RWPE1 (cell line): ENCODE data around the gene GDPD3.

Source experiments
- CTCF ChIA-PET: fragments of 350-600 bp; sonication (Branson Sonifier 250); formaldehyde crosslinking; extraction: SDS; loops from one replicate; lab custom pipeline; 2021; lab: Yijun Ruan, JAX
- POLR2A ChIA-PET: fragments of 400-600 bp; formaldehyde crosslinking; extraction: SDS; loops from one replicate; lab custom pipeline; 2020; ENCODE audit warnings: antibody characterized with exemption; ENCODE audit not compliant: low non-redundant PET; lab: Yijun Ruan, JAX
- DNase-seq: peaks from one replicate; pipeline ENCODE4 v3.0.0; 2012; ENCODE audit warnings: low spot score
- H3K27ac ChIP-seq: fragments of 450-650 bp; 2 replicates; pipeline ENCODE4 v1.5.1; 2017
- CTCF ChIP-seq: fragments of 450-650 bp; conservative IDR thresholded peaks from 2 replicates; pipeline ENCODE4 v1.5.1; 2017; ENCODE audit warnings: low read depth, mild to moderate bottlenecking

The GDPD3 gene

GRCh38 chr16:30075503-30076275, 37.6 kb downstream of the GDPD3 start, which contains the start of gene PPP4C:
TSS of gene PPP4C (plus strand) at chr16:30075994. CDS start at chr16:30076378, 384 bp downstream.
- ChIA-PET CTCF (interaction anchor here (0.5 to 0.8 kb wide), 4 partner anchors 11 to 105 kb away, joined by 3 to 8 read pairs (median 3); partner anchors contain the start of gene ALDOA), POLR2A (interaction anchor here (1.1 kb wide), 2 partner anchors 9 to 10 kb away, joined by 3 to 4 read pairs; partner anchors contain the start of gene ALDOA)
- peak within 1 kb of the TSS; percentile 91 for H3K27ac ChIP-seq
- peak; percentile 94 for DNase-seq
- TF ChIP-seq CTCF: no peak

- POLR2A ChIA-PET: interaction anchor here (0.6 kb wide), 1 partner anchor 262 kb away, joined by 3 read pairs; no protein-coding TSS in a partner anchor
- CTCF ChIA-PET: interaction anchor here (0.7 to 1.2 kb wide), 2 partner anchors 13 to 28 kb away, joined by 6 read pairs; no protein-coding TSS in a partner anchor
- H3K27ac ChIP-seq: peak overlapping the region; percentile 99
- TF ChIP-seq CTCF: no peak
- DNase-seq: no peak
These were observed 42.8 kb downstream of the GDPD3 start for GRCh38 chr16:30070490-30070889.

DNA sequence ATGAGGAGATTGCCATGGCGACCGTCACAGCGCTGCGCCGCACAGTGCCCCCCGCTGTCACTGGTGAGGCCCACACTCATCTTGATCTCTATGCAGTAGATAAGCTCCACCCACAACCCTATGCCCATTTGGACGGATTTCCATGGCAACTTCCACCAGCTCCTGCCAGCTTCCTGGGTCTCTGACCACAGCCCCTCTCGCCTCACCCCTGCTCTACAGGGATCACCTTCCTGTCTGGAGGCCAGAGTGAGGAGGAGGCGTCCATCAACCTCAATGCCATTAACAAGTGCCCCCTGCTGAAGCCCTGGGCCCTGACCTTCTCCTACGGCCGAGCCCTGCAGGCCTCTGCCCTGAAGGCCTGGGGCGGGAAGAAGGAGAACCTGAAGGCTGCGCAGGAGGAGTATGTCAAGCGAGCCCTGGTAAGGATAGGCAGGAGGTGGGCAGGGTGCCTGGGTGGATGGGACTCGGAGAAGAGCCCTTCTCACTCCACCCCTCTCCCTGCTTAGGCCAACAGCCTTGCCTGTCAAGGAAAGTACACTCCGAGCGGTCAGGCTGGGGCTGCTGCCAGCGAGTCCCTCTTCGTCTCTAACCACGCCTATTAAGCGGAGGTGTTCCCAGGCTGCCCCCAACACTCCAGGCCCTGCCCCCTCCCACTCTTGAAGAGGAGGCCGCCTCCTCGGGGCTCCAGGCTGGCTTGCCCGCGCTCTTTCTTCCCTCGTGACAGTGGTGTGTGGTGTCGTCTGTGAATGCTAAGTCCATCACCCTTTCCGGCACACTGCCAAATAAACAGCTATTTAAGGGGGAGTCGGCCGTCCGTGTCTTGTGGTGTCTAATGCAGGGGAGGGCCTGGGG, 43.5 kb downstream of the GDPD3 start:
- CTCF ChIA-PET: interaction anchor here (1.2 kb wide), 1 partner anchor 27 kb away, joined by 6 read pairs; no protein-coding TSS in a partner anchor

GRCh38 chr16:30068750-30069610, 44.4 kb downstream of the GDPD3 start:
- ChIA-PET POLR2A (no interaction called here), CTCF (interaction anchor here (0.6 kb wide), 3 partner anchors 37 to 46 kb away, joined by 3 to 4 read pairs (median 3); no protein-coding TSS in a partner anchor)
- peak overlapping the region; percentile 99 for H3K27ac ChIP-seq
- DNase-seq: no peak
- TF ChIP-seq CTCF: peak; percentile 51

More for the DNA sequence above, 43.5 kb downstream of the GDPD3 start:
- peak overlapping the region; percentile 99 for H3K27ac ChIP-seq
- no peak for DNase-seq
- no peak for TF ChIP-seq CTCF
- POLR2A ChIA-PET: no interaction called here

GRCh38 chr16:30068333-30068732, 45.0 kb downstream of the GDPD3 start:
- no peak for TF ChIP-seq CTCF
- ChIA-PET POLR2A (interaction anchor here (2.0 kb wide), 1 partner anchor 15 kb away, joined by 8 read pairs; a partner anchor contains a TSS), CTCF (interaction anchor here (0.6 to 0.7 kb wide), 4 partner anchors 13 to 44 kb away, joined by 3 read pairs; no protein-coding TSS in a partner anchor)
- peak overlapping the region; percentile 99 for H3K27ac ChIP-seq
- DNase-seq: no peak
